Right lobe of liver (tissue), 4 donors: Measurements from ENCODE around the gene TMEM247.

ENCODE experiments used
- POLR2A ChIP-seq: fragments of 450-650 bp; IDR thresholded peaks from one replicate; pipeline ENCODE4 v1.6.1; 2017; ENCODE audit warnings: antibody characterized with exemption, mild to moderate bottlenecking
- TF ChIP-seq, protein P1 (sequence below), 4 donors: fragments of 200-600 bp in 3 of 4; fragments of 450-650 bp in 1 of 4; IDR thresholded peaks; one replicate each; pipeline versions ENCODE4 v1.5.1 to v1.8.0; 2016 to 2022; ENCODE audit warnings: antibody characterized with exemption in 4 of 4, mild to moderate bottlenecking in 2 of 4
- donor health status: DM: no; HTN: no; CAD: no.
- donor health status: DM: no; HTN: no; CAD: no.
- donor health status: DM: no; HTN: yes; CAD: no.

DNA sequence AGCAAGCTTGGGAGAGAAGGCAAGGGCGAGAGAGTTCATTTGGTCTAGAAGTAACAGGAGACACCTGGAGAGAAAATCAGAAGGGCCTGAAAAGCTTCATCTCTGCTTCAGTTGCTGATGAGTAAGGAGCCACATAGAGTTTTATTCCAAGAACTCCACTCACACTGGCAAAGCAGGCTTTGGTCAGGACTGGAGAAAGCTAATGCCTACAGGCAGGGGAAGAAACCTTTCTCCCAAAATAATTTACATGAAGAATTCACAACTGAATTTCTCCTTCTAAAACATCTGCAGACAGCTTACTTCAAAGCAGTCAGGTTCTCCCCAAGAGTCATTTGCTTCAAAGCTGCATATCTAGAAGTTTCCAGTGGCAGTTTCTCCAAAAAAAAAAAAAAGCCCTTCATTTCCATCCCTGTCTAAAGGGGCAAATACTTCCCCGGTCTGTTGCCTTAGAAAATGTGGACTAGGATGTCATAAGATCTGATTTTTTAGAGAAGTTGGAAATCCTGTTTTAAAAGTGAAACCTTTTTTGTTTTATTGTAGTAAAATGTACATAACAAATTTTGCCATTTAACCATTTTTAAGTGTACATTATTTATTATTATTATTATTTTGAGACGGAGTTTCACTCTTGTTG is 46.3 kb downstream of the TMEM247 start:
- TF ChIP-seq POLR2A = no peak
- TF ChIP-seq, protein P1, sequence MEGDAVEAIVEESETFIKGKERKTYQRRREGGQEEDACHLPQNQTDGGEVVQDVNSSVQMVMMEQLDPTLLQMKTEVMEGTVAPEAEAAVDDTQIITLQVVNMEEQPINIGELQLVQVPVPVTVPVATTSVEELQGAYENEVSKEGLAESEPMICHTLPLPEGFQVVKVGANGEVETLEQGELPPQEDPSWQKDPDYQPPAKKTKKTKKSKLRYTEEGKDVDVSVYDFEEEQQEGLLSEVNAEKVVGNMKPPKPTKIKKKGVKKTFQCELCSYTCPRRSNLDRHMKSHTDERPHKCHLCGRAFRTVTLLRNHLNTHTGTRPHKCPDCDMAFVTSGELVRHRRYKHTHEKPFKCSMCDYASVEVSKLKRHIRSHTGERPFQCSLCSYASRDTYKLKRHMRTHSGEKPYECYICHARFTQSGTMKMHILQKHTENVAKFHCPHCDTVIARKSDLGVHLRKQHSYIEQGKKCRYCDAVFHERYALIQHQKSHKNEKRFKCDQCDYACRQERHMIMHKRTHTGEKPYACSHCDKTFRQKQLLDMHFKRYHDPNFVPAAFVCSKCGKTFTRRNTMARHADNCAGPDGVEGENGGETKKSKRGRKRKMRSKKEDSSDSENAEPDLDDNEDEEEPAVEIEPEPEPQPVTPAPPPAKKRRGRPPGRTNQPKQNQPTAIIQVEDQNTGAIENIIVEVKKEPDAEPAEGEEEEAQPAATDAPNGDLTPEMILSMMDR (IDR thresholded peaks at IDR 0.05) = no peak
